GM18909 (cell line): Measurements from ENCODE around the gene ERVFRD-1.

Experiments used
- ATAC-seq: cut with Tn5 transposase; IDR thresholded peaks from one replicate; pipeline ENCODE4 v1.9.1; 2021; ENCODE audit warnings: mild to moderate bottlenecking; ENCODE audit not compliant: unreplicated experiment, poor library complexity

The ERVFRD-1 gene

DNA sequence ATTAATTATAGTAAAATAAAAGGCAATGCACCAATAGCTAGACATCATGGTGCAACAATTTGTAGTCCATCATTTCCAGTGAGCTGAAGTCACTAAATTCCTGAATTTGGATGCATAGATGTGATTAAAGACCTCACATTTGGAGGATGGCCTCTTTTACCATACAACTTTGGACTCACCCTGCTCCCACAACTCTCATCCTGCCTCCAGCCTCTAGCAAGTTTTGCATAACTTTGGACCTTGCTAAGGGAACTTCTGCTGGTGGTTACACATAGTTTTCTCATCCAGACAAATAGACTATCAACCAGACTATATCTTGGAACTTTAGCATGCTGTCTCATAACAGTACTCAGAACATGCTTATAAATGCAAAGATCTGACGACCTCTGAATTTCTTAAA is 54.7 kb downstream of the ERVFRD-1 start:
- ATAC-seq = no peak

DNA sequence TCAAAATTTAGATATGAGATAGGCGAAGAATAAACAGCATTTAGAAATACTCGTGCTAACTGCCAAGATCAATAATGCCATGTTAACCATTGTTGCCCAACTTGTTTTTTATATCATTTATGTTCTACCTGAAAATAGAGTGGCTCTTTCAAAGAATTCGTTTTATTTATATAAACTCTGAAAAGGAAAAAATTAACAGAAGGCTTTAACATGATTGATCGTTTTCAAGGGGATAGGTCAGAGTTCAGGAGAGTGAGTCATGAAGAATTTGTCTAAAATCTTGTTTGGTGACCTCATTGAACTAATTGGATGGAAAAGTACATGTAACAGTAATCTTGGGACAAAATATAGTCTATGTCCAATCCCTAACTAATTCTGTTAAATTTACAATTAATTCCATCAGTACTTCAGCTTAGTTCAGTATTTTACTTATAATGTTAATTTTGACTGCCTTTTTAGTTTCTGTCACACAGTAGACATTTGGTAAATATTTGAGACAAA is 56.3 kb downstream of the ERVFRD-1 start:
- no peak for ATAC-seq

DNA sequence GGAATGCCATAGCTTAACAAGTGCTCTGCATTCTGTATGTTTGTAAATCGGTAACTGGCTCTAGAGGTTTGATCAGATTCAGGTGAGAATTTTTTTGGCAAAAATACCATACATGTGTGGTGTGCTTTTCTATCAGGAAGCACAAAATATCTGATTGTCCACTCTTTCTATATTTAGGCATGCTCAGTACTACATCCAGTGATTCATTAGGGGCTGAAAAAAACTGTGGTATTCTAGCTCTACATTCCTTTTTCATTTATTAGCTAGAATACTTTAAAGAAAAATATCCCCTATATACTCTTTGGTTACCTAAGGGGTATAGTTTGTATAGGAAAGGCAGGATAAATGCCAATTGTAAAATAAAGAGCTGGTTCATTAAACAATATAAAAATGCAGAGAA is 56.8 kb downstream of the ERVFRD-1 start:
- no peak for ATAC-seq

DNA sequence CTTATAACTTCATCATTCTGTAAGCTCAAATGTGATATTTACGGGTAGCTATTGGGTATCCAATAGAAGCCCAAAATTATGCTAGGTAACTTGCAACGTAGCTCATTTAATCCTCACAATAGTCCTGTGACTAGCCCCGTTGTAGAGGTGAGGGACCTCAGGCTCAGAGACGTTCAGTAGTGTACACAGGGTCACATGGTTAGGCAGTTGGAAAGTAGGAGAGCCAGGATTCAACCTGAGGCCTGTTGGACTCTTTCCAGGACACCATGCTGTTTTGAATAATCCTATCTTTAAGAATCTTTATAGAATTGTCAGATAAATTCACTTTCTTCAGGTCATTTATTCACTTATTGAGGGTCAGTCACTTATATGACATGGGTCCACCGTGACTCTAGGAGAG is 58.2 kb downstream of the ERVFRD-1 start:
- no peak for ATAC-seq
